IMR-90 (cell line): ENCODE measurements around the gene FRMPD4.

ENCODE experiments used
- POLR2A ChIP-seq: IDR thresholded peaks from 2 replicates; pipeline ENCODE4 v1.6.1; 2012; ENCODE audit warnings: mild to moderate bottlenecking, low read depth, low read length
- RFX5 ChIP-seq: IDR thresholded peaks from 2 replicates; pipeline ENCODE4 v1.8.0; 2012; ENCODE audit warnings: low read depth, mild to moderate bottlenecking, low read length, moderate library complexity
- TF ChIP-seq, protein P1 (sequence below): conservative IDR thresholded peaks from 2 replicates; pipeline ENCODE4 v1.5.1; 2012; ENCODE audit warnings: mild to moderate bottlenecking, low read depth, low read length, improper control_type of control experiment
- TF ChIP-seq, protein P2 (sequence below): fragments of 150-350 bp; IDR thresholded peaks from 2 replicates; pipeline ENCODE4 v1.6.1; 2017; ENCODE audit warnings: mild to moderate bottlenecking, antibody characterized with exemption, low read length, low read depth

DNA sequence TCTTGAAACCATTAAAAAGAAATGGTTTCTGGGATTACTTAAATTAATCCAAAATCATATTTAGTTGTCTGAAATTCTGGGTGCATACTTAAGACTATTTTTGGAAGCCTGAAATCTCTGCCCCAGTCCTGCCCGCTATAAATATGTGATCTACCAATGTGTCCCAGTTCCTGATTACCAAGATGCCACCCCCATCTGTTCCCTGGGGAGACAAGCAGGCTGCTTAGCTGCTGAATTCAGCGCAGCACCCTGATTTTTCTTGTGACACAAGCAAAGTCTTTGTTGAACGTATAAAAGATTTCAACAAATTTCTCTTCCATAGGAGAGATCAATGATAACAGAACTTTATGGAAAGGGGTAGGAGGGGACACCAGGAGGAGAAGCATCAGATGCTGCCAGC is 552.4 kb downstream of the FRMPD4 start:
- TF ChIP-seq RFX5 = no peak
- TF ChIP-seq, protein P1, sequence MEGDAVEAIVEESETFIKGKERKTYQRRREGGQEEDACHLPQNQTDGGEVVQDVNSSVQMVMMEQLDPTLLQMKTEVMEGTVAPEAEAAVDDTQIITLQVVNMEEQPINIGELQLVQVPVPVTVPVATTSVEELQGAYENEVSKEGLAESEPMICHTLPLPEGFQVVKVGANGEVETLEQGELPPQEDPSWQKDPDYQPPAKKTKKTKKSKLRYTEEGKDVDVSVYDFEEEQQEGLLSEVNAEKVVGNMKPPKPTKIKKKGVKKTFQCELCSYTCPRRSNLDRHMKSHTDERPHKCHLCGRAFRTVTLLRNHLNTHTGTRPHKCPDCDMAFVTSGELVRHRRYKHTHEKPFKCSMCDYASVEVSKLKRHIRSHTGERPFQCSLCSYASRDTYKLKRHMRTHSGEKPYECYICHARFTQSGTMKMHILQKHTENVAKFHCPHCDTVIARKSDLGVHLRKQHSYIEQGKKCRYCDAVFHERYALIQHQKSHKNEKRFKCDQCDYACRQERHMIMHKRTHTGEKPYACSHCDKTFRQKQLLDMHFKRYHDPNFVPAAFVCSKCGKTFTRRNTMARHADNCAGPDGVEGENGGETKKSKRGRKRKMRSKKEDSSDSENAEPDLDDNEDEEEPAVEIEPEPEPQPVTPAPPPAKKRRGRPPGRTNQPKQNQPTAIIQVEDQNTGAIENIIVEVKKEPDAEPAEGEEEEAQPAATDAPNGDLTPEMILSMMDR = no peak
- no peak for TF ChIP-seq POLR2A
- TF ChIP-seq, protein P2, sequence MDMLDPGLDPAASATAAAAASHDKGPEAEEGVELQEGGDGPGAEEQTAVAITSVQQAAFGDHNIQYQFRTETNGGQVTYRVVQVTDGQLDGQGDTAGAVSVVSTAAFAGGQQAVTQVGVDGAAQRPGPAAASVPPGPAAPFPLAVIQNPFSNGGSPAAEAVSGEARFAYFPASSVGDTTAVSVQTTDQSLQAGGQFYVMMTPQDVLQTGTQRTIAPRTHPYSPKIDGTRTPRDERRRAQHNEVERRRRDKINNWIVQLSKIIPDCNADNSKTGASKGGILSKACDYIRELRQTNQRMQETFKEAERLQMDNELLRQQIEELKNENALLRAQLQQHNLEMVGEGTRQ = no peak
